Esophagus (tissue), 2 donors: ENCODE measurements around the gene FAR1. TPM values are rescaled to one million over a fixed set of nuclear protein-coding genes. Genes with fewer than 3 reads are reported as not detected.

Experiments
- H3K27ac ChIP-seq, 2 donors: one replicate each; pipeline ENCODE4 v1.5.1; 2013; ENCODE audit warnings: low read depth in 2 of 2, mild to moderate bottlenecking in 2 of 2, inconsistent platforms in 1 of 2, low read length in 1 of 2, moderate library complexity in 1 of 2
- H3K27me3 ChIP-seq, 2 donors: one replicate each; pipeline ENCODE4 v1.6.1; 2013; ENCODE audit warnings: low read length in 2 of 2, control low read depth in 1 of 2, mild to moderate bottlenecking in 1 of 2; ENCODE audit not compliant: insufficient read depth in 2 of 2, control insufficient read depth in 1 of 2
- H3K36me3 ChIP-seq, 2 donors: one replicate each; pipeline ENCODE4 v1.6.1; 2013; ENCODE audit warnings: low read length in 1 of 2; ENCODE audit not compliant: control insufficient read depth in 2 of 2, insufficient read depth in 2 of 2
- H3K4me1 ChIP-seq, 2 donors: one replicate each; pipeline ENCODE4 v1.6.1; 2013; ENCODE audit warnings: low read length in 1 of 2; ENCODE audit not compliant: control insufficient read depth in 2 of 2, insufficient read depth in 2 of 2
- H3K4me3 ChIP-seq, 2 donors: one replicate each; pipeline ENCODE4 v1.5.1; 2013; ENCODE audit warnings: low read length in 2 of 2, mild to moderate bottlenecking in 2 of 2, low read depth in 1 of 2, moderate library complexity in 1 of 2
- H3K9me3 ChIP-seq, 2 donors: one replicate each; pipeline ENCODE4 v1.6.1; 2013; ENCODE audit warnings: mild to moderate bottlenecking in 2 of 2, low read depth in 1 of 2, low read length in 1 of 2, moderate library complexity in 1 of 2; ENCODE audit not compliant: control insufficient read depth in 2 of 2, insufficient read depth in 1 of 2
- WGBS, 2 donors: extraction: QIAGEN DNeasy Blood & Tissue Kit; methylation state at CpG; one replicate each; pipeline ENCODE4 v1.1.7; 2013; 5-methylcytosine and 5-hydroxymethylcytosine counted together
- polyA plus RNA-seq, 2 donors: library from polyadenylated mRNA; stranded (reverse); fragments of 200-250 nt; gene quantifications; one replicate each; pipeline ENCODE4 v1.2.3, GENCODE V29; 2013
- donor health status: healthy with polysubstance abuse.
- donor health status: Bipolar disorder and iron deficiency.

The FAR1 gene
- polyA plus RNA-seq, 2 donors, result 36.8 to 42.5 TPM

DNA sequence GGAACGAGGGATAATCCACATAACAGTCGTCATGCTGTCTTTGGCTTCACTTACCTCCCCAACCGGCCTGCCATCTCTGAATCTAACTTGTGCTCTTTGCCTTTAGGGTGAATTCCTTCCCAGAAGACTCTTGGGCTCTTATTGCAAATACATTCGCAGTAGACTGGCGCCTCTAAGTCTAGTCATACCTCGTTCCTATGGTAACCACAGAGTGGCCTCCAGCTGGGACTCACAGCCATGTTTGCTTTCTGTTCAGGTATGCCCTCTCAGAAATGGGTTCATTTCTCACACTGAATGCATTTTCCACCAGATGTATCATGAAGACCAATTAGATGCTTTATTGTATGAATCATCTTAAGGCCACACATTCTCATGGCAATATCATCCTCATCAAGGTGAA is 112.7 kb downstream of the FAR1 start:
- no peaks in the 10 kb centered on the region for H3K27me3 ChIP-seq
- H3K4me3 ChIP-seq, result no peak overlapping the region
- no peaks in the 10 kb centered on the region for H3K4me1 ChIP-seq
- WGBS, 2 donors, result 73 to 77% methylated on average over 6 of the region's 6 CpGs
- H3K36me3 ChIP-seq, result no peaks in the 10 kb centered on the region
- no peaks in the 10 kb centered on the region for H3K9me3 ChIP-seq
- no peak overlapping the region for H3K27ac ChIP-seq

Other genes with a start within 250 kb of the FAR1 start
- gene BTBD10, start 205.4 kb upstream of the FAR1 start, polyA plus RNA-seq, result 10 to 100 TPM; 16.1 to 24.9 TPM
- gene PTH, start 172.7 kb upstream of the FAR1 start, polyA plus RNA-seq, result not detected